Ovary (tissue), 3 donors: Measurements from ENCODE around the gene IL21R.

ENCODE experiments used
- CTCF ChIP-seq, 3 donors: fragments of 450-650 bp in 2 of 3; fragments of 200-600 bp in 1 of 3; IDR thresholded peaks; one replicate each; pipeline versions ENCODE4 v1.5.1 to v1.8.0; 2016 to 2022; ENCODE audit warnings: antibody characterized with exemption in 3 of 3, mild to moderate bottlenecking in 1 of 3
- POLR2A ChIP-seq: fragments of 450-650 bp; IDR thresholded peaks from one replicate; pipeline ENCODE4 v1.6.1; 2017; ENCODE audit warnings: antibody characterized with exemption, mild to moderate bottlenecking, moderate library complexity
- donor health status: DM: no; HTN: no; CAD: no.

- TF ChIP-seq CTCF (IDR thresholded peaks at IDR 0.05), result no peak
- TF ChIP-seq POLR2A, result no peak
Measured at GRCh38 chr16:27414788-27415431, 12.9 kb downstream of the IL21R start.
